NCI-H2081 (cell line): ENCODE measurements around the gene NSDHL.

Experiments used
- DNase-seq, 2 experiments: peaks; one replicate each; lab custom pipeline; 2025; lab: John Stamatoyannopoulos, UW

The NSDHL gene

DNA sequence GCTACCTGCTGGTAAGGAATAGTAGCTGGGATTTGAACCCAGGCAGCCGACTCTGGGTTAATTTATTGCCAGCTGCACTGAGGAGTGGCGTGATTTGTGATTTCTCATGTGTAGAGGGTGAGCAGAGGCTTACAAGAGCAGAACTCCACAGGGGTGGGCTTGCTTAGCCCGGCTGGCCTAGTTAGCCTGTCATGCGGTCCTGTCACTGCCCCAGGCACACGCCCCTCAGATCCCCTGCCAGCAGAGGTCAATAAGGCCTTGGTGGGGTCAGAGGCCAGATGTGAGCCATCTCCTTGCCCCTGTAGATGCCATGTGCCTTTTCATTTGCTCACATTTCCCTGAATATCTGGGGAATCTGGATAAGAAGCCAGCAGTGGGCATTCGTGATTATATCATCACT, 13.4 kb downstream of the NSDHL start:
- DNase-seq, result no peak

DNA sequence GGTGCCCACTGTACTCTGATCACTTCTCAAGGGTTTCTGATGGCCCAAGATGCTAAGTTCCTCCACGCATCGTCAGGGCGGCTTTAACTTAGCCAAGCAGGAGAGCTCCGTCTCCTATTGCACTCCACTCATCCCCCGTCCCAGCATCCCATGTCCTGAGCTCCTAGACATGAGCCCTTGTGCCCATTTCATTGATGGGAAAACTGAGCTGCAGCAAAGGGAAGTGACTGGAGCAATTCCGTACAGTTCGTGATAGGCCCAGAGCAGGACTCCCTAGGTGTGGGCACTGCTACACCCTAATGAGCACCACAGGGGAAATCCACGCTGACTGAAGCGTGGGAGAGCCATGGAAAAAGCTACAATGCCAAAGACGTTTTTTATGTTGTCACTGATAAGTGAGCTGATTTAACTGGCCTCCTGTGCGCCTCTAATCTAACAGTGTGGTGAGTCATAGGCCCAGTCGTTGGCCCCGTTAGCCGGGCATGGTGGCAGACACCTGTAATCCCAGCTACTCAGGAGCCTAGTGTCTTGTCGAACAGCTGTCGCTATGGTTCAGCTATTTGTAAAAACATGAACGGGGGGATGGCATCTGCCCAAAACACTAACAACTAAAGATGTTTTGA, 14.9 kb downstream of the NSDHL start:
- DNase-seq, result no peak

DNA sequence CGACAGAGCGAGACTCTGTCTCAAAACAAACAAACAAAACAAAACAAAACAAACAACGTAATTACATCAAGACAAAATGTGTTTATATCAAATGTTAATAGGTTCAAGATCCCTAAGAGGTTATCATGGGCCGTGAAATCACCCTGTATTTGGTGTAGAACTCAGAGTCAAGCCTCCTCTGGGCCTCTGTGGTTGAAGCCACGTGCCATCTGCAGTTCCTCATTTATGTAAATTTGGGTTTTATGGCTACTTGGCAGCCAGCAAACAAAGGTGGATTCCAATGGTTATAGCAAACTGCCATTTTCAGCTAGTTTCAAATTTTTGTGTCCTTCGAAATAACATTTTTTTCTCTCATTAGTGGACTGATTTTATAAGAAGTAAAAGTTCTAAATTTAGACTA, 16.4 kb downstream of the NSDHL start:
- DNase-seq, result no peak

GRCh38 chrX:152850465-152850864, 19.6 kb downstream of the NSDHL start:
- no peak for DNase-seq

- DNase-seq, result no peak
Measured at GRCh38 chrX:152853986-152854385, 23.1 kb downstream of the NSDHL start.

- no peak for DNase-seq
Measured at GRCh38 chrX:152861116-152861515, 30.3 kb downstream of the NSDHL start.

- DNase-seq, result no peak
Measured at GRCh38 chrX:152861826-152862225, 31.0 kb downstream of the NSDHL start.

GRCh38 chrX:152865232-152865920, 34.5 kb downstream of the NSDHL start:
- no peak for DNase-seq

- DNase-seq, result no peak
Measured at GRCh38 chrX:152866386-152866785, 35.5 kb downstream of the NSDHL start.

GRCh38 chrX:152869972-152870371, 39.1 kb downstream of the NSDHL start:
- DNase-seq, result no peak

GRCh38 chrX:152871260-152871659, 40.4 kb downstream of the NSDHL start:
- no peak for DNase-seq

DNA sequence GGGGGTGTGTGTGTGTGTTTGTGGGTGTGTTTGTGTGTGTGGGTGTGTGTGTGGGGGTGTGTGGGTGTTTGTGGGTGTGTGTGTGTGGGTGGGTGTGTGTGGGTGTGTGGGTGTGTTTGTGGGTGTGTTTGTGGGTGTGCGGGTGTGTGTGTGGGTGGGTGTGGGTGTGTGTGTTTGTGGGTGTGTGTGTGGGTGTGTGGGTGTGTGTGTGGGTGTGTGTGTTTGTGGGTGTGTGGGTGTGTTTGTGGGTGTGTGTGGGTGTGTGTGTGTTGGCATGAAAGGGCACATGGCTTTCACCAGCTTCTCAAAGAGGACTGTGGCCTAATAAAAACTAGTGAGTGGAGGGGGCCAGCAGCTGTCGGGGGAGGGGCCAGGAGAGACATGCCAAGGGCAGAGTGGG, 41.7 kb downstream of the NSDHL start:
- no peak for DNase-seq

- DNase-seq, result no peak
Measured at GRCh38 chrX:152873361-152873760, 42.5 kb downstream of the NSDHL start.

GRCh38 chrX:152876931-152877840, 46.3 kb downstream of the NSDHL start:
- DNase-seq, result no peak

GRCh38 chrX:152878976-152879755, 48.3 kb downstream of the NSDHL start:
- no peak for DNase-seq

GRCh38 chrX:152881289-152881688, 50.4 kb downstream of the NSDHL start:
- DNase-seq, result no peak

DNA sequence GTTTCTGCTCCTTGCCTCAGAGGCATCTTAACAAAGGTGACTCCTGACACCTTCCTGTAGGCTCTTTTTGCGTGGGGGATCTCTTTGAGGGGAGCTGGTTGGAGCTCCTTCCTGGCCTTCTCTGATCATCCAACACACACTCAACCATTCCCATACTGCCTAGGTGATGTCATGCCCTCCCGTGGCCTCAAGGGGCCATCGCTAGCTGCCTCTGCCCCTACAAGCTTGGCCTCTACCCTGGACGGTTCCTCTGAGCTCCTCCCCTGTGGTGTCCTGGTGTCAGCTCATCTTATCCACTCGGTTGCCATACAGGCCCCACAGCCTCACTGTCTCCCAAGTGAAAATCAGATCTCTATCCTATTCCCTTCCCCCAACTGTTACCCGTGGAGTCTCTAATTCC, 53.3 kb downstream of the NSDHL start:
- no peak for DNase-seq

GRCh38 chrX:152886716-152887115, 55.9 kb downstream of the NSDHL start:
- no peak for DNase-seq

GRCh38 chrX:152892499-152892898, 61.6 kb downstream of the NSDHL start:
- no peak for DNase-seq

DNA sequence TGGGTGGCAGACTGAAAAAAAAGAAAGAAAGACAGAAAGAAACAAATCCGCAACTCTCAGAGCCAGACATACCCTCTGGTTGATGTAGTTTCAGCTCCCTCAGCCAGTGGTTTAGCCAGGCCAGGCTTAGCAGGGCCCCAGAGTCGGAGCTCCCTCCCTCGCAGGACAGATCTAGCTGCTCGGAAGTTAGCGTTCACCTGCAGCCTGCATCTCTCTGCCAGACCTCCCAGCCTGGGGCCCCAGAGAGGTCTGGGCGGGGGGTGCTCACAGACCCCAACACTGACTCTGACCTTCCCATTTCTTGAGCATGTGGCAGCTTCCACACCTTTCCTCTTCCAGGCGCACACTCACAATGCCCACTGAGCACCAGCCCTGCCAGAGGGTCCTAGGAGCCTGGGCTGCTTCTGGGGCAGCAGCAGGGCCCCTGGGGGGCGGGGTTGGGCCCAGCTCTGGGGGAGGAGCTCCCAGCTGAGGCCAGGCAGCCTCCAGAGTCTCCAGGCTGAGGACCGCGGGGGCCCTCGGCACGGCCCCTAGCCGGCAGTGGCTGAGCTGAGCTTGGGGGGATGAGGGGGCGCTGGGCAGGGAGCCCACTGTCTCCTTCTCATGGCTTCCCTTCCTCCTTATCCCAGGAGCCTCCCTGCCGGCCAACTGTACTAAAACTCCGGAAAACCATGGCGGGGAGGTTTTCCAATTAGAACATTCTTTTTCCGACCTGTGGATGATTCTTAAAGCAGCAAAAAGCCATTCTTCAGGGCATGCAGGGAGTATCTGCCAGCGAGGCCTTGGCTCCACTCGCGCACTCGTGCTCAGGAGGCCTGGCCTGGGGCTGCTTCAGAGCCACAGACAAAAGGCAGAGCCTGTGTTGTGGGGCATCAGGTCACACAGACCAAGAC, 62.4 kb downstream of the NSDHL start:
- no peak for DNase-seq

DNA sequence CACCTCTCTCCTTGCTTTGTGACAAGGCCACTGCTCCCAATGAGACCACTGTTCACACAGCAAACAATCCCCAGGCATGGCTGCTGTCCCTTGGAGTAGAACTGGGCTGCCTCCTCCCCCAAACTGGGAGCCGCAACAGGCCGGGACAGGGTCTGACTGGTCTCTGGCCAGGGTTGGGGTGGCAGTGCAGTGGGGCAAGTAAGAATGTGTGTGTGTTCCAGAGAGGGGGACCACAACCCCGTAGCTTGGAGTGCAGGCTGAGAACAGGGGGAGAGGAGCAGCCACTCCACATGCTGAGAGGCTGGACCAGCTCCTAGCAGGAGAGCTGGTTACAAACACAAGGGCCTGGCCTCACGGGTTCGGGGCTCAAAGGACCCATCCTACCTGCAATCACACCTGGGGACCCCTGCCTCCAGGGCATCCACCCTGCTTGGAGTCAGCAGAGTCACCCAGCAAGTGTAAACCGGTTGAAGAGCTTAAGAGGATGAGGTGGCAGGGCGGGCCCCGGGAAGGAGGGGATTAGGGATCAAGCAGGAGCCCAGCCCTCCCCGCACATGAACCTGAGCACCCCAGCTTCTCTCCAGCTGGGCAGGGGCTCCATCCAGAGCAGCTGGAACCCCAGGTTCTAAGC, 63.2 kb downstream of the NSDHL start:
- no peak for DNase-seq
